Stimulated activated CD8-positive, alpha-beta memory T cell treated with anti-CD3 and anti-CD28 coated beads, Interleukin-4, amount 100 ng/mL, for 4 hours (primary cell): Measurements from ENCODE around the gene PRSS58.

Source experiments
- DNase-seq, 2 donors: peaks; one replicate each; pipeline ENCODE4 v3.0.0-alpha.2; 2020; ENCODE audit warnings: low read depth in 2 of 2, low spot score in 1 of 2

PRSS58 gene

GRCh38 chr7:142257958-142258357 lies at the start of gene PRSS58:
Gene PRSS58, minus strand, starts transcription at chr7:142258058. Its CDS starts 351 bp downstream, at chr7:142257707.
- DNase-seq, result no peak

GRCh38 chr7:142307246-142307900 lies 49.5 kb upstream of the PRSS58 start:
- DNase-seq, result no peak

GRCh38 chr7:142303650-142304049 lies 45.8 kb upstream of the PRSS58 start:
- DNase-seq, result no peak

- DNase-seq, result no peak
Observed at GRCh38 chr7:142301923-142302550, 44.2 kb upstream of the PRSS58 start.

- DNase-seq, result no peak
Observed at GRCh38 chr7:142301299-142301698, 43.4 kb upstream of the PRSS58 start.

- no peak for DNase-seq
Observed at GRCh38 chr7:142300689-142301088, 42.8 kb upstream of the PRSS58 start.

- no peak for DNase-seq
Observed at GRCh38 chr7:142299237-142299781, 41.5 kb upstream of the PRSS58 start.

- DNase-seq, result no peak
Observed at GRCh38 chr7:142298627-142299026, 40.8 kb upstream of the PRSS58 start.

- no peak for DNase-seq
Observed at GRCh38 chr7:142298009-142298408, 40.2 kb upstream of the PRSS58 start.

- DNase-seq, result no peak
Observed at GRCh38 chr7:142280263-142280662, 22.4 kb upstream of the PRSS58 start.

- DNase-seq, result no peak
Observed at GRCh38 chr7:142279601-142280000, 21.7 kb upstream of the PRSS58 start.

GRCh38 chr7:142275028-142275427 lies 17.2 kb upstream of the PRSS58 start:
- DNase-seq, result no peak

GRCh38 chr7:142272841-142273240 lies 15.0 kb upstream of the PRSS58 start:
- no peak for DNase-seq

GRCh38 chr7:142263598-142264380 lies 5.9 kb upstream of the PRSS58 start:
- no peak for DNase-seq

GRCh38 chr7:142250705-142251104 lies 7.2 kb downstream of the PRSS58 start:
- no peak for DNase-seq

GRCh38 chr7:142249918-142250317 lies 7.9 kb downstream of the PRSS58 start:
- no peak for DNase-seq

- DNase-seq, result no peak
Observed at GRCh38 chr7:142248166-142249160, 9.4 kb downstream of the PRSS58 start.

GRCh38 chr7:142243823-142244222 lies 14.0 kb downstream of the PRSS58 start:
- DNase-seq, result no peak

- DNase-seq, result no peak
Observed at GRCh38 chr7:142240546-142240945, 17.3 kb downstream of the PRSS58 start.

- DNase-seq, result no peak
Observed at GRCh38 chr7:142231716-142232115, 26.1 kb downstream of the PRSS58 start.
